Epithelial cell of alveolus of lung (primary cell): ENCODE data around the gene LIAS. TPM values are rescaled to one million over a fixed set of nuclear protein-coding genes. Genes with fewer than 3 reads are reported as not detected.

Experiments
- total RNA-seq: library from RNA; depleted of rRNA; stranded (reverse); fragments of >200 nt; gene quantifications from 2 replicates; pipeline ENCODE4 v1.2.1, GENCODE V29; 2015

LIAS gene
- total RNA-seq = 7.6 and 14.9 TPM in 2 replicates

GRCh38 chr4:39458505-39459300, at the start of gene LIAS, which contains the start of gene RPL9:
Gene LIAS, plus strand, starts transcription at chr4:39459056. Its CDS starts 62 bp downstream, at chr4:39459118.
Gene RPL9, minus strand, starts transcription at chr4:39458922. Its CDS starts 483 bp downstream, at chr4:39458439.

GRCh38 chr4:39527296-39528060, 68.6 kb downstream of the LIAS start, which contains the start of gene UGDH:
Gene UGDH, minus strand, starts transcription at chr4:39527439. Its CDS starts 5,927 bp downstream, at chr4:39521512.

Other genes with a start within 250 kb of the LIAS start
- 22.6 and 33.1 TPM in 2 replicates for gene RFC1, start 92.7 kb upstream of the LIAS start, total RNA-seq
- gene KLB, start 52.1 kb upstream of the LIAS start, total RNA-seq = not detected in 2 replicates
- 4,418 and 7,032 TPM in 2 replicates for gene RPL9, start 134 bp upstream of the LIAS start, total RNA-seq
- 73.9 and 125 TPM in 2 replicates for gene UGDH, start 68.4 kb downstream of the LIAS start, total RNA-seq
- 14.7 and 28.8 TPM in 2 replicates for gene SMIM14, start 179.8 kb downstream of the LIAS start, total RNA-seq
- 28.0 and 28.3 TPM in 2 replicates for gene UBE2K, start 239.1 kb downstream of the LIAS start, total RNA-seq